C1 segment of cervical spinal cord (tissue), 14 donors: ENCODE results near the gene SCRT2.
"Not testable (repeated sequence)": the region's sequence is repeated elsewhere in the genome, so short reads cannot be mapped to it uniquely, and the experiment has no call there.

Source experiments
- DNase-seq, 14 donors: peaks; one replicate each; lab custom pipeline; 2025; lab: John Stamatoyannopoulos, UW

SCRT2 gene

GRCh38 chr20:653110-653589, 22.5 kb downstream of the SCRT2 start, which contains the start of gene SRXN1:
SRXN1 (minus strand) TSS chr20:653200; CDS start chr20:653185, 15 bp downstream.
- DNase-seq: peak in 13 of 14 donors; percentile 27 to 85 (median 71)

DNA sequence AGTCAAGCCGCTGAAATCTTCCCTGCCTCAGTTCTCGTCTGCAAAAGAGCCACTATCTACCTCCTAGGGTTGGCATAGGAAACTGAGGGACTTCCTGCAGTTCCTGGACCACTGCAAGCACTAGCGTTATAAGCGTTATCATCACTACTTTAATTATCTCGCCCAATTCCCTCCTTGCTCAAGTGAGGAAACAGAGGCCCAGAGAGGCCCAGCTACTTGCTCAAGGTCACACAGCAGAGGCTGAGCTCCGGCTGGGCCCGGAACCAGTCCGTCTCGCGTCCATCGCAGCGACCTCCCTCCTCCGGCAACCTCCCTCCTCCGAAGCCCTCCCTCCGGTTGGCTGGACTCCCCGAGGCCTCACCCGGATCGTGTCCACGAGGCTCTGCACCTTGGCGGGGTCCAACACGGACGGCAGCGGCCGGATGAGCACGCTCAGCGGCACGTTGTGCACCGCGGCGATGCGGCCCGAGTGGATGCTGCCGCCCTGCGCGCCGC, 22.9 kb downstream of the SCRT2 start:
- peak in 2 of 14 donors; percentile 46 to 47 for DNase-seq

- DNase-seq: peak in 1 of 14 donors; percentile 19
These were observed 23.6 kb downstream of the SCRT2 start for GRCh38 chr20:651713-652614.

DNA sequence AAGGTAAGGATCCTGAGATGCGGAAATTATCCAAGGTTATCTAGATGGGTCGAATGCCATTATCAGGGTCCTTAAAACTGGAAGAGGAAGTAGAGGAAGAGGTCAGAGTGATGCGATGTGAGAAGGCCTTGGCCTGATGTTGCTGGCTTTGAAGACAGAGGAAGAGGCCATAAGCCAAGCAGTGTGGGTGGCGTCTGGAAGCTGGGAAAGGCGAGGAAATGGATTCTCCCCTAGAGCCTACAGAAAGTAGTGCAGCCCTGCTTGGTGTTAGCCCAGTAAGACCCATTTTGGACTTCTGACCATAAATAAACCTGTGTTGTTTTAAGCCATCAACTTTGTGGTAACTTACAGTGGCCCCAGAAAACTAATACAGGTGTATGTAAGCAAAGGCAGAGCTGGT, 24.6 kb downstream of the SCRT2 start:
- DNase-seq: no peak

DNA sequence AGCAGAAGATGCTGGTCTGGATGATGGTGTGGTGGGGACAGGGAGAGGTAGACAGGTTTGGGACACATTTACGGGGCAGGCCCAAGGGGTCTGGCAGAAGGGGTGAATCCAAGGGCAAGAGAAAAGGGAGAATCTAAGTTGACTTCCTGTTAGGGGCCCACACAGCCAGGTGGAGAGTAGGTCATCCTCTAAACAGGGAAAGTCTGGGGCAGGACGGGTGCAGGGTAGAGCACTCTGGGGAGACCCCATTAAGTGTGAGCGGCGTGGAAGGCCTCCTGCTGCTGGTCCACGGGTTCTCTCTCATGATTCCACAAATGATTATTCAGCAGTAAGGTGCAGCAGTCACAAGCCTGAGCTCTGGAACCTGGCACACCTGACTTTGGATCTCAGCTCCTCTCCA, 25.3 kb downstream of the SCRT2 start:
- DNase-seq: no peak

GRCh38 chr20:647479-648019, 28.1 kb downstream of the SCRT2 start:
- DNase-seq: no peak

GRCh38 chr20:646868-647233, 28.8 kb downstream of the SCRT2 start:
- no peak for DNase-seq

DNA sequence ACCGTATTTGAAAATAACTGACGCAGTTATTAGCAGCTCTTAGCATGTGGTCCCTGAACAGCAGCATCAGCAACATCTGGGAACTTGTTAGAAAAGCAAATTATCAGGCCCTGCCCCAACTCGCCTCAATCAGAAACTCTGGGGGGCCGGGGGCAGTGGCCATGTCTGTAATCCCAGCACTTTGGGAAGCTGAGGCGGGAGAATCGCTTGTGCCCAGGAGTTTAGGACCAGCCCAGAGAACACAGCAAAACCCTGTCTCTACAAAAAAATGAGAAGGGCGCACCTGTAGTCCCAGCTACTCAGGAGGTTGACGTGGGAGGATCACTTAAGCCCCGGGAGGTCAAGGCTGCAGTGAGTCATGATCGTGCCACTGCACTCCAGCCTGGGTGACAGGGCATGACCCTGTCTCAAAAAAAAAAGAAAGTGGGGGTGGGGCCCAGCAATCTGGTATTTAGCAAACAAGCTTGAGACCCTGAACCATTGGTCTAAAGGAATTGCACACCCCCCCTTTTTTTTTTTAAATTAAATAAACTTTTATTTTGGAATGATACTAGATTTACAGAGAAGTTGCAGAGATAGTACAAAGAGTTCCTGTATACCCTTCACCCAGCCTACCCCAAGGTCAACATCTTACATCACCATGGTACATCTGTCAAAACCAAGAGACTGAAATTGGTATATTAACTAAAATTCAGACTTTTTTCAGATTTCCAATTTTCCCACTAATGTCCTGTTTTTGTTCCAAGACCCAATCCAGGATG, 29.3 kb downstream of the SCRT2 start:
- no peak for DNase-seq

- peak in 11 of 14 donors; percentile 9 to 72 (median 27) for DNase-seq
These were observed 30.1 kb downstream of the SCRT2 start for GRCh38 chr20:645318-646106.

GRCh38 chr20:644692-645317, 30.8 kb downstream of the SCRT2 start:
- no peak for DNase-seq

- peak in 8 of 14 donors; percentile 3 to 31 (median 14) for DNase-seq
These were observed 33.0 kb downstream of the SCRT2 start for GRCh38 chr20:642398-643174.

DNA sequence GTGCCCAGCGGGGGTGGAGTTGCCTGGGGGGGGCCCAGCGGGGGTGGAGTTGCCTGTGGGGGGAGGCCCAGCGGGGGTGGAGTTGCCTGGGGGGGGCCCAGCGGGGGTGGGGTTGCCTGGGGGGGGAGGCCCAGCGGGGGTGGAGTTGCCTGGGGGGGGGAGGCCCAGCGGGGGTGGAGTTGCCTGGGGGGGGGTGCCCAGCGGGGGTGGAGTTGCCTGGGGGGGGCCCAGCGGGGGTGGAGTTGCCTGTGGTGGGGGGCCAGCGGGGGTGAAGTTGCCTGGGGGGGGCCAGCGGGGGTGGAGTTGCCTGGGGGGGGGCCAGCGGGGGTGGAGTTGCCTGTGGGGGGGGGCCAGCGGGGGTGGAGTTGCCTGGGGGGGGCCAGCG, 33.6 kb downstream of the SCRT2 start:
- DNase-seq: not testable (repeated sequence)

- no peak for DNase-seq
These were observed 34.1 kb downstream of the SCRT2 start for GRCh38 chr20:641516-641875.

GRCh38 chr20:640674-641515, 34.7 kb downstream of the SCRT2 start:
- no peak for DNase-seq

DNA sequence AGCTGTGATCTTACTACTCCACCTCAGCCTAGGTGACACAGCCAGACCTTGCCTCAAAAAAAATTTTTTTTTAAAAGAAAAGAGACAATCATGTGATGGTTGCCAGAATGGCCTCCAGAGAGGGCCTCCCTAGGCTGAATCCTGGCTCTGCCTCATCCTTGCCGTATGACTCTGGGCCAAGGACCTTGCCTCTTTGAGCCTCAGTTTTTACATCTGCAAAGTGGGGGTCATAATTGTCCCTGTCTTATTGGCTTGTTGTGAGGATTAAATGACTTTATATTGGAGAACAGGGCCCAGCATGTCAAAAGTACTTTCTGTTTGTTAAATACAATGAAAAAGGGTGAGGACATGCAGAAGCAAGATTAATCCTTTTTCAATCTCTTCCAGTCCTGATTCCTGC, 37.0 kb downstream of the SCRT2 start:
- no peak for DNase-seq

DNA sequence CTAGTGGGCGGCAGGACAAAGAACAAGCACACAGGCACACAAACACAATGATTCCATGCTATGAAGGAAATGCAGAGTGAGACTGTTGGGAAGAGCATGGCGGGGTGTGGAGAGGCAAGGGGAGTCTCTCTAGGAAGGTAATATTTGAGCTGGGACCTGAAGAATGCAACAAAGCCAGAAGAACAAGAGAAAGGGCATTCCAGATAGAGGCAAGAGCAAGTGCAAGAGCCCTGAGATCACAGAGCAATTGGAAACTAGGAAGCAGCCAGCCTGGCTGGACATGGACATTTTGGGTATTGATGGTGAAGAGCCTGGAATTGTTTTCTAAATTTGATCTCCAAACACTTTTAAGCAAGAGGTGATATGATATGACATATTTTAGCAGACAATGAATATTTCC, 38.0 kb downstream of the SCRT2 start:
- no peak for DNase-seq

GRCh38 chr20:635893-636338, 39.7 kb downstream of the SCRT2 start:
- no peak for DNase-seq

DNA sequence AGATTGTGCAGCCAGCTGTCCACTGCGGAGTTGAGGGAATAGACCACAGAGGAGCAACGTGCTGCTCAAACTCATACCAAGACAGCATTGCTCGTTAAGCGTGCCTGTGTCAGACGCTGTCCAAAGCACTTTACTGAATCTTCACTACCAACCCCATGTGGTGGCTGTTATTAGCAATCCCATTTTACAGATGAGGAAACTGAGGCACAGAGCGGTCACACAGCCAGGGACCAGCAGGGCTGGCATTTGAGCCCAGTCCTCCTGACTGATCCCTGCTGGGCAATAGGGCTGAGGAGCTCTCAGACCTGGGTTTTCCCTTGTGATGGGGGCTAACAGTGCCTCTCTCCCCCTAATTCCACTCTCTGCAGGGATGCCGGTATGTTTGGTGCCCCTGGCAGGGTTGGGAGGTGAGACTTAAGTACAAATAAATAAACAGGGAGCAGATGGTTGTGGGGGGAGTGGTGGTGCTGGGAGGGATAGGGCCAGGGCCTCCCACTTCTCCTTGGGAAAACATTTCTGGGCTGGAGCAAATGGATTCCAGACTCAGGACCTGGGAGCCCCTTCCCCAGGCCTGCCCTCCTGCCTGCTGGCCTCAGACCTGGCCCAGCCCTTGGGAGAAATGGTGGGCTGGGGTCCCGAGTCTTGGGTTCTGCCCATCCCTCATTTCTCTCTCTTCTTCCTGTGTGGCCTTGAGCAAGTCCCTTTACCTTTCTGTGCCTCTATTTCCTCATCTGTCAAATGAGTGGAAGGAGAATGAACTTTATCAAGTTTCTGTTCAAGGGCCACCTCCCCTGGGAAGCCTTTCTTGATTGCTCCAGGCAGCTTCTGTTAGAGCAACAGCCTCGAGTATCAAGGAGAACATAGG, 40.3 kb downstream of the SCRT2 start:
- DNase-seq: no peak
